Neural progenitor cell (in vitro differentiated cells): Measurements from ENCODE around the gene CCSER2. TPM values are rescaled to one million over a fixed set of nuclear protein-coding genes. Genes with fewer than 3 reads are reported as not detected.

Experiments
- DNase-seq: peaks from one replicate; pipeline ENCODE4 v3.0.0-alpha.2; 2016; ENCODE audit warnings: low spot score
- H2AFZ ChIP-seq: fragments of 200-600 bp; sonication (generic); replicated peaks from 2 replicates; pipeline ENCODE4 v1.6.1; 2016; ENCODE audit warnings: antibody characterized with exemption
- H3F3A ChIP-seq: fragments of 200-600 bp; sonication (generic); 2 replicates; pipeline ENCODE4 v1.6.1; 2016; ENCODE audit warnings: antibody characterized with exemption, low read depth
- H3K27ac ChIP-seq: fragments of 200-600 bp; sonication (generic); 2 replicates; pipeline ENCODE4 v1.5.1; 2016; ENCODE audit warnings: mild to moderate bottlenecking
- H3K27me3 ChIP-seq: fragments of 200-600 bp; sonication (generic); 2 replicates; pipeline ENCODE4 v1.6.1; 2016; ENCODE audit warnings: mild to moderate bottlenecking, moderate library complexity
- H3K36me3 ChIP-seq: fragments of 200-600 bp; sonication (generic); 2 replicates; pipeline ENCODE4 v1.5.1; 2016
- H3K4me1 ChIP-seq: fragments of 200-600 bp; sonication (generic); 2 replicates; pipeline ENCODE4 v1.6.1; 2016; ENCODE audit warnings: mixed run types
- H3K4me2 ChIP-seq: fragments of 200-600 bp; sonication (generic); 2 replicates; pipeline ENCODE4 v1.6.1; 2016
- H3K4me3 ChIP-seq: fragments of 200-600 bp; sonication (generic); 2 replicates; pipeline ENCODE4 v1.5.1; 2016
- H3K79me2 ChIP-seq: fragments of 200-600 bp; sonication (generic); 2 replicates; pipeline ENCODE4 v1.6.1; 2016; ENCODE audit warnings: low read depth
- H3K9ac ChIP-seq: fragments of 200-600 bp; sonication (generic); 2 replicates; pipeline ENCODE4 v1.6.1; 2016
- H3K9me3 ChIP-seq: fragments of 200-600 bp; sonication (generic); 2 replicates; pipeline ENCODE4 v1.5.1; 2016; ENCODE audit warnings: low read depth
- H4K20me1 ChIP-seq: fragments of 200-600 bp; sonication (generic); 2 replicates; pipeline ENCODE4 v1.6.1; 2016; ENCODE audit warnings: low read depth
- H3K27ac Mint-ChIP-seq: 3 replicates; pipeline ENCODE4 v1.8.0; 2021; ENCODE audit warnings: mixed read lengths
- H3K27me3 Mint-ChIP-seq: 2 replicates; pipeline ENCODE4 v1.8.0; 2022; ENCODE audit warnings: low read depth, mild to moderate bottlenecking, inconsistent platforms, moderate library complexity, mixed read lengths; ENCODE audit not compliant: insufficient read depth
- H3K36me3 Mint-ChIP-seq: 3 replicates; pipeline ENCODE4 v1.8.0; 2021; ENCODE audit warnings: mixed read lengths
- H3K4me1 Mint-ChIP-seq: 3 replicates; pipeline ENCODE4 v1.8.0; 2021; ENCODE audit warnings: mixed read lengths
- H3K4me3 Mint-ChIP-seq: 3 replicates; pipeline ENCODE4 v1.8.0; 2021; ENCODE audit warnings: mild to moderate bottlenecking, moderate library complexity, mixed read lengths
- H3K9me3 Mint-ChIP-seq: 3 replicates; pipeline ENCODE4 v1.8.0; 2020; ENCODE audit warnings: mixed read lengths
- EZH2 ChIP-seq: fragments of 200-600 bp; sonication (generic); IDR thresholded peaks from 2 replicates; pipeline ENCODE4 v1.6.1; 2017; ENCODE audit warnings: antibody characterized with exemption, mild to moderate bottlenecking, moderate library complexity
- EZH2phosphoT487 ChIP-seq: fragments of 200-600 bp; sonication (generic); IDR thresholded peaks from 2 replicates; pipeline ENCODE4 v1.6.1; 2017; ENCODE audit warnings: antibody characterized with exemption
- total RNA-seq: library from RNA; depleted of rRNA; stranded (reverse); fragments of >200 nt; gene quantifications from 2 replicates; pipeline ENCODE4 v1.2.3, GENCODE V29; 2015; ENCODE audit warnings: low replicate concordance
- TF ChIP-seq, protein P1 (sequence below): fragments of 200-600 bp; sonication (generic); IDR thresholded peaks from 2 replicates; pipeline ENCODE4 v1.5.1; 2017; ENCODE audit warnings: antibody characterized with exemption, mild to moderate bottlenecking

The CCSER2 gene
- total RNA-seq, 1 donor from 2014 or later, result 39.3 TPM

DNA sequence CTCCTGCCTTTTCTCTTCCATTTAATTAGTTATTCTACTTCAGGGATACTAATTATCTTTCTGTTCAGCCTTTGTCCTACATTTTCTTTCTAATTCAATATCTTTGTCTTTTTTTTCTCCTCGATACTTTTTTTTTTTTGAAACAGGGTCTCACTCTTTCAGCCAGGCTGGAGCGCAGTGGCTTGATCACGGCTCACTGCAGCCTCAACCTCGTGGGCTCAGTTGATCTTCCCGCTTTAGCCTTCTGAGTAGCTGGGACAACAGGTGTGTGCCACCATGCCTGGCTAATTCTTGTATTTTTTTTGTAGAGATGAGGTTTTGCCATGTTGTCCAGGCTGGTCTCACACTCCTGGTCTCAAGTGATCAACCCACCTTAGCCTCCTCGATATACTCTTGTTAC is 38.9 kb downstream of the CCSER2 start:
- Mint-ChIP-seq H3K9me3 (peaks cover 6% of the 10 kb centered on the region), H3K27me3 (no peaks in the 10 kb centered on the region), H3K4me1 (peaks cover under 1% of the 10 kb centered on the region), H3K4me3 (no peak overlapping the region), H3K27ac (no peak overlapping the region), H3K36me3 (peaks cover 14% of the 10 kb centered on the region)
- no peak overlapping the region for H3K9ac ChIP-seq
- DNase-seq, result no peak
- H3K9me3 ChIP-seq, result no peaks in the 10 kb centered on the region
- H3K27me3 ChIP-seq, result no peaks in the 10 kb centered on the region
- peaks cover 25% of the 10 kb centered on the region for H4K20me1 ChIP-seq
- no peaks in the 10 kb centered on the region for H3F3A ChIP-seq
- H3K36me3 ChIP-seq, result peaks cover 6% of the 10 kb centered on the region
- H3K4me1 ChIP-seq, result peaks cover 12% of the 10 kb centered on the region
- no peak overlapping the region for H2AFZ ChIP-seq
- H3K4me2 ChIP-seq, result no peak overlapping the region
- H3K4me3 ChIP-seq, result no peak overlapping the region
- H3K79me2 ChIP-seq, result peaks cover 56% of the 10 kb centered on the region
- TF ChIP-seq EZH2, result no peak
- TF ChIP-seq EZH2phosphoT487, result no peak
- TF ChIP-seq, protein P1, sequence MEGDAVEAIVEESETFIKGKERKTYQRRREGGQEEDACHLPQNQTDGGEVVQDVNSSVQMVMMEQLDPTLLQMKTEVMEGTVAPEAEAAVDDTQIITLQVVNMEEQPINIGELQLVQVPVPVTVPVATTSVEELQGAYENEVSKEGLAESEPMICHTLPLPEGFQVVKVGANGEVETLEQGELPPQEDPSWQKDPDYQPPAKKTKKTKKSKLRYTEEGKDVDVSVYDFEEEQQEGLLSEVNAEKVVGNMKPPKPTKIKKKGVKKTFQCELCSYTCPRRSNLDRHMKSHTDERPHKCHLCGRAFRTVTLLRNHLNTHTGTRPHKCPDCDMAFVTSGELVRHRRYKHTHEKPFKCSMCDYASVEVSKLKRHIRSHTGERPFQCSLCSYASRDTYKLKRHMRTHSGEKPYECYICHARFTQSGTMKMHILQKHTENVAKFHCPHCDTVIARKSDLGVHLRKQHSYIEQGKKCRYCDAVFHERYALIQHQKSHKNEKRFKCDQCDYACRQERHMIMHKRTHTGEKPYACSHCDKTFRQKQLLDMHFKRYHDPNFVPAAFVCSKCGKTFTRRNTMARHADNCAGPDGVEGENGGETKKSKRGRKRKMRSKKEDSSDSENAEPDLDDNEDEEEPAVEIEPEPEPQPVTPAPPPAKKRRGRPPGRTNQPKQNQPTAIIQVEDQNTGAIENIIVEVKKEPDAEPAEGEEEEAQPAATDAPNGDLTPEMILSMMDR, result no peak
- H3K27ac ChIP-seq, result peak overlapping the region; percentile 1

GRCh38 chr10:84368828-84369227 is 40.4 kb downstream of the CCSER2 start:
- H3K79me2 ChIP-seq, result peaks cover 44% of the 10 kb centered on the region
- H3K9me3 Mint-ChIP-seq, result peaks cover 6% of the 10 kb centered on the region
- H3K36me3 Mint-ChIP-seq, result peaks cover 16% of the 10 kb centered on the region
- no peak overlapping the region for H3K4me2 ChIP-seq
- no peaks in the 10 kb centered on the region for H3K4me1 Mint-ChIP-seq
- TF ChIP-seq EZH2phosphoT487 (no peak), EZH2 (no peak)
- TF ChIP-seq, protein P1, result no peak
- H3K36me3 ChIP-seq, result peaks cover 10% of the 10 kb centered on the region
- no peaks in the 10 kb centered on the region for H3K9me3 ChIP-seq
- H3F3A ChIP-seq, result no peaks in the 10 kb centered on the region
- no peak overlapping the region for H3K4me3 Mint-ChIP-seq
- H3K27ac Mint-ChIP-seq, result no peak overlapping the region
- no peak overlapping the region for H3K27ac ChIP-seq
- H3K27me3 ChIP-seq, result no peaks in the 10 kb centered on the region
- no peaks in the 10 kb centered on the region for H3K27me3 Mint-ChIP-seq
- peaks cover 29% of the 10 kb centered on the region for H4K20me1 ChIP-seq
- H3K4me1 ChIP-seq, result peaks cover 12% of the 10 kb centered on the region
- no peak overlapping the region for H2AFZ ChIP-seq
- no peak for DNase-seq
- H3K4me3 ChIP-seq, result no peak overlapping the region
- no peak overlapping the region for H3K9ac ChIP-seq

- Mint-ChIP-seq H3K9me3 (peaks cover 6% of the 10 kb centered on the region), H3K27me3 (no peaks in the 10 kb centered on the region), H3K4me3 (no peak overlapping the region), H3K4me1 (no peaks in the 10 kb centered on the region), H3K27ac (no peak overlapping the region), H3K36me3 (peaks cover 14% of the 10 kb centered on the region)
- H3K9ac ChIP-seq, result no peak overlapping the region
- no peak for TF ChIP-seq EZH2phosphoT487
- TF ChIP-seq, protein P1, result no peak
- TF ChIP-seq EZH2, result no peak
- no peak for DNase-seq
- H3K79me2 ChIP-seq, result peaks cover 33% of the 10 kb centered on the region
- no peaks in the 10 kb centered on the region for H3K9me3 ChIP-seq
- no peak overlapping the region for H3K27ac ChIP-seq
- H3K36me3 ChIP-seq, result peaks cover 10% of the 10 kb centered on the region
- H2AFZ ChIP-seq, result no peak overlapping the region
- no peaks in the 10 kb centered on the region for H3K27me3 ChIP-seq
- H3K4me3 ChIP-seq, result no peak overlapping the region
- H4K20me1 ChIP-seq, result peaks cover 35% of the 10 kb centered on the region
- peaks cover 12% of the 10 kb centered on the region for H3K4me1 ChIP-seq
- no peaks in the 10 kb centered on the region for H3F3A ChIP-seq
- no peak overlapping the region for H3K4me2 ChIP-seq
These were observed 41.9 kb downstream of the CCSER2 start for GRCh38 chr10:84370283-84370682.
